HG02571 (cell line): Measurements from ENCODE around the gene NPDC1.
"Not testable (repeated sequence)": the region's sequence is repeated elsewhere in the genome, so short reads cannot be mapped to it uniquely, and the experiment has no call there.

Experiments used
- ATAC-seq: cut with Tn5 transposase; IDR thresholded peaks from one replicate; pipeline ENCODE4 v1.9.1; 2021; ENCODE audit warnings: mild to moderate bottlenecking, moderate library complexity; ENCODE audit not compliant: unreplicated experiment

NPDC1 gene

GRCh38 chr9:137075275-137075775 lies 29.3 kb upstream of the NPDC1 start:
- ATAC-seq, result no peak

- ATAC-seq, result no peak
Measured at GRCh38 chr9:137074657-137075274, 28.8 kb upstream of the NPDC1 start.

- ATAC-seq, result no peak
Measured at GRCh38 chr9:137073992-137074399, 28.0 kb upstream of the NPDC1 start.

DNA sequence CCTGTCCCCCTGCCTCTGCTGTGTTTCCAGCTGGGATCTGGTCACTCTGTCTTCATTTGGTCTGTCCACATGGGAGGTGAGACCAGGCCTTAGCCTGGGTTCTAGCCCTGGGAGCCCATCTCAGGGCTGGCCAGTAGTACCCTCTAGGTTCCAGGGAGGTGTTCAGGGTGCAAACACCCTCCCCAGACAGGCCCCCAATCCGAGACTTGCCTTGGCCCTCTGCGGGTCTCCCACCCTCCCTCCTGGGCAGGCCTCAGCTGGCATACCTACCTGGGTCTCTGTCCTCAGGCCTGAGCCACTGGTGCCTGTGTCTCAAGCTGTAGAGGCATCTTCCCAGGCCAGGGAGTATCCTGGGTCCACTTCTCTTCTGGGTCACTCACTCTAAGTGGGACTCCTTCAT lies 25.3 kb upstream of the NPDC1 start:
- ATAC-seq, result no peak

DNA sequence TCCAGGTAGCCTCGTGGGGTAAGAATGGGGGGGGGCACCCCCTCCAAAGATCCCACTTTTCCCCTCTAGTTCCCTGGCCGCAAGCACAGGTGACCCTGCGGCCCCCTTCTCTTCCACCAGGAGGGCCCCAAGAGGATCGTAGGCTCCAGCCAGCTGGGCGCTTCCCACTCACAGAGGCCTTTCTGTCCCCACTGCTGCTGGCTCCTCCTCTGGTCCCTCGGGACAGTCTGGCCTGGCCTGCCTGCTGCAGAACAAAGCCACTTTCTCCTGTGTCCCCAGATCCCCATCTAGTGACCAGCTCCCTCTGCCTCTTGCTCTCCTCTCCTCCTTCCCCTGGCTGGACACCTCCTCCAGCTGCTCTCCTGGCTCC lies 24.9 kb upstream of the NPDC1 start:
- ATAC-seq, result no peak

- ATAC-seq, result peak; percentile 54
Measured at GRCh38 chr9:137070201-137070905, 24.4 kb upstream of the NPDC1 start, which contains the start of gene SAPCD2. Gene SAPCD2 (minus strand): TSS chr9:137070557. CDS start chr9:137070460, 97 bp downstream.

DNA sequence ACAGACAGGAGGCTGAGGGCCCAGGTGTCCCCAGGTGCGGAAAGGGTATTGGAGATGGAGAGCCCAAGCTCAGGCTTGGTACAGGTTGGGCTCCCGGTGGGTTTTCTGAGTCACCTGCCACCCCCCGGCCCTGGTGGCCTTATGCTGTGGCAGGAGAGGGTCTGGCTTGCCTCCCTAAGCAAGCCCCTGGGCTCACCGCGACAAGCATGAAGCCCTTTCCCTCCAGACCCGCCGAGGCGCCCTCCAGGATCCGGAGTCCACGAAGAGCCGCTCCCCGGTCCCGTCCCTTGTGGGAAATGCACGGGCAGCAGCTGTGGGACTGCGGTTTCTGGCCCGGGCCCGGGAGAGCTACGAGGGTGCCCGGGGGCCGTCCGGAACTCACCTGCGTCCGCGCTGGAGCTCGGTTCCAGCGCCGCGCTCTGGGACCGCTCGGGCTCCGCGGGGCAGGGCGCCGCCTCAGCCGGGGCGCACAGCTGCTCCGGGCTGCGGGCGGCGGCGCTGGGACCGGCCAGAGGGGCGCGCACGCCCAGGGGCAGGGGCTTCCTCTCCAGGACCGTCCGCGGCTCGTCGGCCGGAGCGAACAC lies 23.6 kb upstream of the NPDC1 start:
- no peak for ATAC-seq

DNA sequence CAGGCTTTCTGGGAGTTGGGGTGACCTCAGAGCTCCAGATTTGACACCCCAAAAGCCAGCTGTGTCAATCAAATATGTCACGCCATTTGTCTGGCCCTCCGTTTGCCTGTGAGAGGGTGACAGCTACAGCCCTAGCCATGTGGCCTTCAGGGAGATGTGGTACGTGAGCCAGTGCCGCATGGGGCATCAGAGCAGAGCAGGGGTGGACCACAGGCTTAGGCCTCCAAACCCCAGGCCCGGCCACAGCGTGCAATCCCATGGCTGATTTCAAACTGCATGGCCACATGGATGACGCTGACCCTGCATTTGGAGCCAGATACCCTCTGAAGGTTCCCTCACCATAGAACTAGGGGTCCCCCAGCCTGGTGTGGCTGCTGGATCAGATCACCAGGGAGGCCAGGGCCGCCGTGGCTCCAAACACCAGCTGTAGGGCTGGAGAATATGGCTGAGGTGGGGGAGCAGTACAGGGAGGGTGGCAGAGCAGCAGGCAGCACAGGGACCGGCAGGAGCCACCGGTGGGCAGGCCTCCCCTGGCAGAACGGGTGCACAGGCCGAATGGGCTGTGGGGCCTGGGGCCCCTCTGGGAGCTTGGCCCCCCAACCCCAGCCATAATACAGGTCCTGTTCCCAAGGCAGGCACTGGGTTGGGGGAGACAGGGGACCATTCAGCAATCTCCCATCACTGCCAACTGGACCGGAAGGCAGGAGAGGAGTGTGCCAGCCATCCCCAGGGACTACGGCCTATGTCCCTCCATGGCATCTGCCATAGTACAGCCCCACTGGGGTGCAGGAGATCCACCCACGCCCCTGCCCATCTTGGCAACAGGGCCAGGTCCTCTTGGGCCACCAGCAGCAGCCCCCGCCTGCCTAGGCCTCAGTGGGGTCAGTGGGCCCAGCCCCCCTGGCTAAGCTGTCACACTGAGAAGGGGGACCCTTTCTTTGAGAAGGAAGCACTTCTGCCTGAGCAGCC lies 22.8 kb upstream of the NPDC1 start:
- no peak for ATAC-seq

- no peak for ATAC-seq
Measured at GRCh38 chr9:137067860-137068538, 22.0 kb upstream of the NPDC1 start.

- no peak for ATAC-seq
Measured at GRCh38 chr9:137066096-137066861, 20.3 kb upstream of the NPDC1 start.

GRCh38 chr9:137065336-137065967 lies 19.5 kb upstream of the NPDC1 start:
- no peak for ATAC-seq

GRCh38 chr9:137064880-137065164 lies 18.8 kb upstream of the NPDC1 start:
- no peak for ATAC-seq

DNA sequence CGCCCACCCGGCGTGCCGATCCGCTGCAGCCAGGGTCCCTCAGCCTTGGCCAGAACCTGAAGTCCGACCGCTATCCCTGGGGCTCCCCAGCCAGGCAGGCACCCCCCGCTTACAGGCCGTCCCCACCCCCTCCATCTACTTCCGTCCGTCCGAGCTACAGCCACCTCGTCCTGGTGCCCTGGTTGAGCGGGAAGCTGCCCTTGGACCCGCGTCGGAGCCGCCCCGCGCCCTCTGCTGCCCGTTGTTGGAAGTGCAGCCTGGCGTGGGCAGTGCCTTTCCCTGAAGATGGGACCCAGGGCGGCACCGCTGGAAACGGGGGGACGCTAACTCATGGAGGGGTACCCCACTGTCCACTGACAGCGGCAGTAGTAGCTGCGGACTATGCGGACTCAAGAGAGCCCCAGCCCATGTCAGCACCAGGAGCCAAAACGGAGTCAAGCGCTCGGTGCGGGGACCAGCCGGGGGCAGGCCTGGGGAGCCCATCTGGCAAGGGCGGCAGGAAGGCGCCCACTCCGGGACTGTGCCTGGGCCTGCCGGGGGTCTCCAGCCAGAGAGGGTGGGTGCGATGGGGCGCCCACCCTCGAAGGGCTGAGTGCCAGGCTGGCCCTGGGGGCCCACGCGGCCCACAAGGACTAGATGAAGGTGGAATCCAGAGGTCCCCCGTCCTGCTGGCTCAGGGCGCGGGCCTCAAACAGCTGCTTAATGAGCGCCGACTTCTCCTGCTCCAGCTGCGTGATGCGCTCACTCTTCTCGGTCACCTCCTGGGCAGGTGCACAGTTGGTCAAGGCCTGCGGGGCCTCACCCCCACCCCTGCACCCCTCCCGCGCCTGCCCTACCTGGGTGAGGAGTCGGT lies 18.3 kb upstream of the NPDC1 start:
- ATAC-seq, result no peak

DNA sequence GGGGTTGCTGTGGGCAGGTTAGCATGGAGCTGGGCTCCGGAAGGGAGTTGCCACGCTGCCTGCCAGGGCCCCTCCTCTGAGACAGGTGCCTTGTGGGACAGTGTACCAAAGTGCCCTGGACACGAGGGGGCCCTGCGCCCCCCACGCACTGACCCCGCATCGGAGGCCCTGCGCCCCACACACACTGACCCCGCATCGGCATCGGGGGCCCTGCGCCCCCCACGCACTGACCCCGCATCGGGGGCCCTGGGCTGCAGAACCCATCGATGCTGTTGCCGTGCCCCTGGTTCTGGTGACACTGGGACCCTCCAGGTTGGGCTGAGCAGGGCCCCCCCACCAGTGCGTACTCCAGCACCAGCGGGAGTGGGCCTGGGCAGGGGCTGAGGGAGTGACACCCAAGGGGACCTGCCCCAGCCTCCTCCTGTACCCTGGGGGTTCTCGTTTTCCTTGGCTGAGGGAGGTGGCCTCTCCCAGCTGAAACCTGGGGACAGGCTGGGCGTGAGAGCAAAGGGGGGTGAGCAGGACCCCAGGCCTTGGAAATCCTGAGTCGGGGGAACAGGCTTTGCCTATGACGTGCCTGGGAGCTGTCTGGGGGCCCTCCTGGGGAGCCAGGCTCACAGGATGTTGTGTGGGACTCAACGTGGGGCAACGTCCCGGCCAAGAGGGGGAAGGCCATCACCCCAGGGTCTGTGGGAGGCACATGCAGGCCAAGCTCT lies 17.5 kb upstream of the NPDC1 start:
- no peak for ATAC-seq

- ATAC-seq, result not testable (repeated sequence)
Measured at GRCh38 chr9:137062798-137063197, 16.8 kb upstream of the NPDC1 start.

DNA sequence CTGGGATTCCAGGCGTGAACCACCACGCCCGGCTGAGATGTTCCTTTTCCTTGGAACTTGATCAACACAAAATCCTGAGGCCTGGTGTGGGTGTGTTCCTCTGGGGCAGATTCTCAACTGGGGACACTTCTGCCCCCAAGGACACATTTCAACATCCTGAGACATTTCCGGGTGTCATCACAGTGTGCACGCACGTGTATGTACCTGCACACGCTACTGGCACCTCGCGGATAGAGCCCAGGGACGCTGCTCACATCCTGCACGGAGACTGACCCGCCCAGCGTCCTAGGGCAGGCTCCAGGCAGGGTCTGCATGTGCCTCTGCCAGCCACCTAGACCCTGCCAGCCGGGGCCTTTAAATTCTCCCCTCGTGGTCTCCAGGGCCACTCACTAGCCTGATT lies 16.4 kb upstream of the NPDC1 start:
- no peak for ATAC-seq

GRCh38 chr9:137058521-137059234 lies 12.7 kb upstream of the NPDC1 start:
- no peak for ATAC-seq
